GM20431 (cell line): Measurements from ENCODE around the gene GPNMB.
"Not testable (repeated sequence)": the region's sequence is repeated elsewhere in the genome, so short reads cannot be mapped to it uniquely, and the experiment has no call there.

ENCODE experiments used
- in situ Hi-C: fragments of 300-500 bp; cut with MseI, MboI; formaldehyde crosslinking; loops from one replicate; pipeline ENCODE4 v1.15.0; 2020; ENCODE audit warnings: low sequenced_read_pairs; ENCODE audit not compliant: unreplicated experiment

GPNMB gene

GRCh38 chr7:23294549-23295400 is 48.2 kb downstream of the GPNMB start:
- in situ Hi-C loops: no loop called here

GRCh38 chr7:23295401-23295697 is 48.8 kb downstream of the GPNMB start:
- in situ Hi-C loops: no loop called here

GRCh38 chr7:23298141-23298881 is 51.7 kb downstream of the GPNMB start:
- in situ Hi-C loops: no loop called here

GRCh38 chr7:23298885-23299769 is 52.6 kb downstream of the GPNMB start, which contains the start of gene MALSU1:
MALSU1 (plus strand) TSS chr7:23299339; CDS start chr7:23299353, 14 bp downstream.
- in situ Hi-C loops: no loop called here

GRCh38 chr7:23299770-23300300 is 53.3 kb downstream of the GPNMB start:
- in situ Hi-C loops: no loop called here

- in situ Hi-C loops: no loop called here
These were observed 60.5 kb downstream of the GPNMB start for GRCh38 chr7:23306936-23307521.

GRCh38 chr7:23308754-23309153 is 62.2 kb downstream of the GPNMB start:
- in situ Hi-C loops: no loop called here

- in situ Hi-C loops: not testable (repeated sequence)
These were observed 65.6 kb downstream of the GPNMB start for GRCh38 chr7:23312141-23312540.

- in situ Hi-C loops: no loop called here
These were observed 68.8 kb downstream of the GPNMB start for GRCh38 chr7:23315366-23315765.
